ENCODE data around the gene MOV10L1.
"Not testable (repeated sequence)": the region's sequence is repeated elsewhere in the genome, so short reads cannot be mapped to it uniquely, and the experiment has no call there.

Gene MOV10L1

GRCh38 chr22:50165436-50166123, 75.8 kb downstream of the MOV10L1 start:
- no peak for DNase-seq

GRCh38 chr22:50167689-50168489, 78.1 kb downstream of the MOV10L1 start:
- no peak for DNase-seq

DNA sequence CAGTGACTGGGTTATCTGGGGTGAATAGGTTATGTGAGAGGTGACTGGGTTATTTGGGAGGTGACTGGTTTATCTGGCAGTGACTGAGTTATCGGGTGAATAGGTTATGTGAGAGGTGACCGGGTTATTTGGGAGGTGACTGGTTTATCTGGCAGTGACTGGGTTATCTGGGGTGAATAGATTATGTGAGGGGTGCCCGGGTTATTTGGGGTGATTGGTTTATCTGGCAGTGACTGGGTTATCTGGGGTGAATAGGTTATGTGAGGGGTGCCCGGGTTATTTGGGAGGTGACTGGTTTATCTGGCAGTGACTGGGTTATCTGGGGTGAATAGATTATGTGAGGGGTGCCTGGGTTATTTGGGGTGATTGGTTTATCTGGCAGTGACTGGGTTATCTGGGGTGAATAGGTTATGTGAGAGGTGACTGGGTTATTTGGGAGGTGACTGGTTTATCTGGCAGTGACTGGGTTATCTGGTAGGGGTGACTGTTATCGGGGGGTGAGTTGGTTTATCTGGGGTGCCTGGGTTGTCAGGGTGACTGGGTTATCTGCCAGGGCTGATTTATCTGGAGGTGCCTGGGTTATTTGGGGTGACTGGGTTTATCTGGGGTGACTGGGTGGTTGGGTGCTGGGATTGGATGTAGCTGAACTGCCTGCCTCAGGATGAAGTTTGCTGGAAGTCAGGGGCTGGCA, 78.8 kb downstream of the MOV10L1 start:
- not testable (repeated sequence) for DNase-seq

DNA sequence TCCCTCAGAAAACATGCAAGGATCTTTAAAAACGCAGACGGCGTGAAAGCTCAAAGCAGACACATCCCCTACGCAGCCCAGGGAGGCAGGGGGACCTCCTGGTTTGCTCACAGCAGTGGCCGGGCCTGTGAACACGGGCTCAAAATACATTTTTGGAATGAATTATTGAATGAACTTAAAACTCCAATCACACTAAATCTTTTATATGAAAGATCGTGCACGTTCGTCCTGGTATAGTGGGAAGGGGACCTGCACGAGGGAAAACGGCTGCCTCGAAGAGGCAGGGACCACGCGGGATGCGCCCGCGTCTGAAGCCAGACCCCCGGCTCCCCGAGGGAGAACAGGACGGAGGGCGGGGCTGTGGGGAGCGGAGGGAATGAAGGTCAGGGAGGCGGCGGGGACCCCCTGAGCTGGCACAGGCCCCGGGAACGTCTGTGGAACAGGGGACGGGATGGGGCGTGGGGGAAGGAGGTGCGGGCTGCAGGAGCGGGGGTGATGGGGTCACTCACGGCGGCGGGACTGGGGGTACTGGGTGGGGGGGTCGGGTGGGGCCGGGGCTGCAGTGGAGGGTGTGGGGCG, 79.5 kb downstream of the MOV10L1 start:
- DNase-seq, result no peak

GRCh38 chr22:50169774-50170341, 80.1 kb downstream of the MOV10L1 start:
- no peak for DNase-seq

- no peak for DNase-seq
Measured at GRCh38 chr22:50170453-50171318, 80.9 kb downstream of the MOV10L1 start, which contains the start of gene PANX2. TSS of gene PANX2 (plus strand) at chr22:50170731. CDS start at chr22:50170731, 0 bp downstream.

DNA sequence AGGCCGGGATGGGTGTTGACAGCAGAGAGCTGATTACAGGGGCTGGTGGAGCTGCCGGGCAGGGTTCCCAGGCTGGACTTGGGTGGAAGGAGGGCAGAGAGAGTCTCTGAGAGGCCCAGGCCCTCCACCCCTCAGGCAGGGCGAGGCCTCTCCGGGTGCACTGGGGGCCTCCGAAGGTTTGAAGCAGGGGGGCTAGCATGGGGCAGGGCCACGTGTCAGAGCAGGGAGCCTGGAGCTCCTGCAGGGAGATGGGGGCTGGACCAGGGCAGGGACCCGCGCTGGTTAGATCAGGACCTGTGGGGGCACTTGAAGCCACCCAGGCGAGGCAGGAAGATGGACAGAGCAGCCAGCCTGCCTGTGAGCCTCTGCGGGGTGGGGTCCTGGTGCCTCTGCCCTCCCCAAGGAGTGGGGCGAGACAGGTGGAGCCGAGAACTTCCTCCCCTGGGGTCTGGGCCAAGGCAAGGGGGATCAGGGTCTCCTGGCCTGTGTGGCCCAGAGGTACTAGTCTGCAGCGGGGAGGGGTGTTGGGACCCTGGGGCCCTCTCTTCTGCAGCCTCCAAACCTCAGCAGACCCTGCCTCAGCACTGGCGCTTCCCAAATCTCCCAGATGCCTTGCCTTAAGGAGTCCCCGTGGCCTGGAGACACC, 81.6 kb downstream of the MOV10L1 start:
- DNase-seq, result no peak

DNA sequence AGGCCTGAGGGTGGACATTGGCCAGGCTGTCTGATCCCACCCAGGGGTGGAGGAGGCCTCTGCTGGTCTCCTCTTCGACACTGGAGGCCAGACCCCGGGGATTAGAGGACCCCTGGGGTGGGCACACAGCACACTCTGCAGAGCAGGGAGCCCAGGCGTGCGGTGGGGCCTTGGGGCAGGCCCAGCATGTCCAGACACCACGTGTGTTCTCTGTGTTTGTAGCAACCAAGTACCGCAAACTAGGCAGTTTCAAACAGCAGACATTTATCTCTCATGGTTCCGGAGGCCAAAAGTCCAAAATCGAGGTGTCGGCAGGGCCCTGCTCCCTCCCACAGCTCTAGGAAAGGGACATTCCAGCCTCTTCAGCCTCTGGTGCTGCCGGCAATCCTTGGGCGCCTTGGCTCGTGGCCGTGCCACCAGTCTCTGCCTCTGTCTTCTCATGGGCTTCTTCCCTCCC, 82.2 kb downstream of the MOV10L1 start:
- DNase-seq, result no peak

GRCh38 chr22:50173311-50173982, 83.6 kb downstream of the MOV10L1 start:
- no peak for DNase-seq

GRCh38 chr22:50173983-50174355, 84.2 kb downstream of the MOV10L1 start:
- no peak for DNase-seq

GRCh38 chr22:50174382-50175190, 84.8 kb downstream of the MOV10L1 start:
- DNase-seq, result no peak

DNA sequence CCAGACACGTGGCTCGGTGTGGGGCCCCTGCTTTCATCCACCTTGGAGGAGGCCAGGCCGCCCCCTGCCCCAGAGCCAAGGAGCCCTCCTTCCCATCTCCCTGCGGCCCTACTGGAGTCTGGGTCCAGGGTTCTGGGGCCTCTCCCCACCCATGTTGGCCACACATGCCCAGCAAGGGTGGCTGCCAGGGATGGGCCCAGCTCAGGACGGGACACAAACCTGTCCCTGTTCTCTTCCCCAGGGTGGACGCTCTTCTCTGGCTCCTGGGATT, 85.3 kb downstream of the MOV10L1 start:
- no peak for DNase-seq

DNA sequence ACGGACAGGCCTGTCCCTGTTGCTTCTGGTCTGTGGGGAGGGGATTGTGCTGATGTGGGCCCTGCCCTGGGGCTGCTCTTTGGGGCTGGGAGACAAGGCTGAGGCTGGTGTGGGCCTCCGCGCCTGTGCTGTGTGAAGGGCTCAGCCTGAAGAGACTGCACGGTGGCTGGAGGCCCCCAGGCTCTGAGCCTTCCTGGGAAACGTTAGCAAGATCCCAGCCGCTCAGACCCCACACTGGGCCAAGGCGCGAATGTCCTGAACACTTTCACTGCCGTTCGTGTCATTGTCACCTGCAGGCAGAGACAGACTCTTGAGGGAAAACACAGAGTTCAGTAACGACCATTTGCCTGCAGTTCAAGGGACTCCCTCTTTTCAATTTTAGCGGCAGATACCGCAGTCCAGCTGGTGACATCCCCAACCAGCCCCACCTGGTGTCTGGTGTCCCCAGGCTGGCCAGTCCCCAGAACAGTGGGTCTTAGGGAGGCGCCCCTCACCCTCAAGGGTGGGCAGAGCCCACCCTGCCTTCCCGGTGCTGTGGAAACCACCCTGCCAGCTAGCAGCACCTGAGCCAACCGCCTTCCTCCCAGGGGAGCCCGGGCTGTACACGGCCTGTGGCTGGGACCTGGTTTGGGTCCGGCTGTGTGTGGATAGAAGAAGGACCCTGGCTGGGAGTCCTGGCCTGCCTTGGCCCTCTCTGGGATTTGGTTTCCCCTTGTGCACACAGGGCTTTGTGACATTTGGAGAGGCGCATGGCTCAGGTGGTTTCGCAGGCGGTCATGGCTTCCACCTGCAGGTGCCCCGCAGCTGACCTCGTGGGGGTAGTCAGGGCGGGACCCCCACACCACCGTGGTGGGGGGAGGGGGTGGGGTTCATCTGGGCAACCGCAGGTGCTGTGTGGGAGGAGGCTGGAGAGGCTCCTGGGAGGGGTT, 86.4 kb downstream of the MOV10L1 start:
- DNase-seq, result no peak

GRCh38 chr22:50176850-50177536, 87.2 kb downstream of the MOV10L1 start:
- DNase-seq, result no peak

DNA sequence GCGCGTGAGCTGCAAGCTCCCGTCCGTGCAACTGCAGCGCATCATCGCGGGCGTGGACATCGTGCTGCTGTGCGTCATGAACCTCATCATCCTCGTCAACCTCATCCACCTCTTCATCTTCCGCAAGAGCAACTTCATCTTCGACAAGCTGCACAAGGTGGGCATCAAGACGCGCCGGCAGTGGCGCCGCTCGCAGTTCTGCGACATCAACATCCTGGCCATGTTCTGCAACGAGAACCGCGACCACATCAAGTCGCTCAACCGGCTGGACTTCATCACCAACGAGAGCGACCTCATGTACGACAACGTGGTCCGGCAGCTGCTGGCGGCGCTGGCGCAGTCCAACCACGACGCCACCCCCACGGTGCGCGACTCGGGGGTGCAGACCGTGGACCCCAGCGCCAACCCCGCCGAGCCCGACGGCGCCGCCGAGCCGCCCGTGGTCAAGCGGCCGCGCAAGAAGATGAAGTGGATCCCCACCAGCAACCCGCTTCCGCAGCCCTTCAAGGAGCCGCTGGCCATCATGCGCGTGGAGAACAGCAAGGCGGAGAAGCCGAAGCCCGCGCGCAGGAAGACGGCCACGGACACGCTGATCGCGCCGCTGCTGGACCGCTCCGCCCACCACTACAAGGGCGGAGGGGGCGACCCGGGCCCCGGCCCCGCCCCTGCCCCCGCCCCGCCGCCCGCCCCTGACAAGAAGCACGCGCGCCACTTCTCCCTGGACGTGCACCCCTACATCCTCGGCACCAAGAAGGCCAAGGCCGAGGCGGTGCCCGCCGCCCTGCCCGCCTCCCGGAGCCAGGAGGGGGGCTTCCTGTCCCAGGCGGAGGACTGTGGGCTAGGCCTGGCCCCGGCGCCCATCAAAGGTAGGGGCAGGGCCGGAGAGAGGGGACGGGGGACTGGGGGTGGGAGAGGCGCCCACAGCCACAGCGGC, 88.0 kb downstream of the MOV10L1 start:
- no peak for DNase-seq

DNA sequence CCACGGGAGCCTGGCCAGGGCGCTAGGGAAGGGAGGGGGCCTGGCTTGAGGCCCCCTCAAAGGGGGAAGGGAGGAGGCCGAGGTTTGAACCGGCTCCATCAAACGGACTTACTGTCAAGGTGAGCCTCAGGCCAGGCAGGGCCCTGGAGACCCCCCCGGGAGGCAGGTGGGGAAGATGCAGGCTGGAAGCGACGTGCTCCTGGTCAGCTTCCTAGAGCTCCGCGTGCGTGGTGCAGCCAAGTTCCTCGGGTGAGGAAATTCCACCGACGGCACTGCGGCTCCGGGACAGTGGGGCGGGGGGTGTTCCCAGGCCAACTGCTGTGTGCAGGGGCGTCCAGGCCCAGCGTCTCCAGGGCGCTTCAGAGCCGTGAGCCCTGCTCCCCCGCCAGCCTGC, 88.7 kb downstream of the MOV10L1 start:
- DNase-seq, result no peak
